Measurements from ENCODE around the gene FMNL2.

GRCh38 chr2:152552888-152553287 lies 217.9 kb downstream of the FMNL2 start:
- no peak for TF ChIP-seq CTCF (IDR thresholded peaks at IDR 0.05)
- no peak for TF ChIP-seq POLR2A (IDR thresholded peaks at IDR 0.05)

Measured in heart left ventricle (tissue), 13 donors.